Stimulated activated naive CD8-positive, alpha-beta T cell treated with anti-CD3 and anti-CD28 coated beads, Interleukin-15, amount 100 ng/mL, for 72 hours (primary cell): ENCODE measurements around the gene EBF3.
"Not testable (repeated sequence)": the region's sequence is repeated elsewhere in the genome, so short reads cannot be mapped to it uniquely, and the experiment has no call there.

Source experiments
- ATAC-seq: fragments of 150-1000 bp; cut with Tn5 transposase; 2 replicates; pipeline ENCODE4 v1.10.0; 2021; ENCODE audit warnings: mild to moderate bottlenecking, moderate library complexity
- DNase-seq, 2 donors: peaks; one replicate each; pipeline ENCODE4 v3.0.0; 2021 to 2022
- H3K27ac Mint-ChIP-seq, 2 donors: one replicate each; pipeline ENCODE4 v1.8.0; 2022; ENCODE audit warnings: mild to moderate bottlenecking in 2 of 2, mixed read lengths in 2 of 2, moderate library complexity in 2 of 2
- H3K27me3 Mint-ChIP-seq: one replicate; pipeline ENCODE4 v1.8.0; 2022; ENCODE audit warnings: mixed read lengths
- H3K4me1 Mint-ChIP-seq: one replicate; pipeline ENCODE4 v1.8.0; 2022; ENCODE audit warnings: mild to moderate bottlenecking, mixed read lengths
- H3K4me3 Mint-ChIP-seq, 2 donors: one replicate each; pipeline ENCODE4 v1.8.0; 2022; ENCODE audit warnings: mild to moderate bottlenecking in 2 of 2, mixed read lengths in 2 of 2, moderate library complexity in 1 of 2
- H3K9me3 Mint-ChIP-seq, 2 donors: one replicate each; pipeline ENCODE4 v1.8.0; 2022; ENCODE audit warnings: mixed read lengths in 2 of 2

The EBF3 gene

GRCh38 chr10:129933456-129934092 lies 30.5 kb downstream of the EBF3 start:
- Mint-ChIP-seq H3K4me3 (no peak overlapping the region), H3K27ac (no peak overlapping the region), H3K9me3 (no peaks in the 10 kb centered on the region), H3K27me3 (peaks cover 4% of the 10 kb centered on the region), H3K4me1 (no peaks in the 10 kb centered on the region)
- DNase-seq = no peak
- peak; percentile 13 for ATAC-seq

GRCh38 chr10:129932751-129933433 lies 31.2 kb downstream of the EBF3 start:
- peaks cover 5% of the 10 kb centered on the region for H3K27me3 Mint-ChIP-seq
- H3K4me1 Mint-ChIP-seq = no peaks in the 10 kb centered on the region
- ATAC-seq (no peak), DNase-seq (no peak)
- H3K27ac Mint-ChIP-seq = no peak overlapping the region
- H3K9me3 Mint-ChIP-seq = no peaks in the 10 kb centered on the region
- H3K4me3 Mint-ChIP-seq = no peak overlapping the region

- no peak overlapping the region for H3K27ac Mint-ChIP-seq
- DNase-seq (no peak), ATAC-seq (no peak)
- H3K4me1 Mint-ChIP-seq = no peaks in the 10 kb centered on the region
- no peaks in the 10 kb centered on the region for H3K9me3 Mint-ChIP-seq
- H3K27me3 Mint-ChIP-seq = peaks cover 12% of the 10 kb centered on the region
- no peak overlapping the region for H3K4me3 Mint-ChIP-seq
Measured at GRCh38 chr10:129932182-129932581, 31.9 kb downstream of the EBF3 start.

GRCh38 chr10:129929343-129930292 lies 34.5 kb downstream of the EBF3 start:
- ATAC-seq = no peak
- Mint-ChIP-seq H3K9me3 (no peaks in the 10 kb centered on the region), H3K4me3 (no peak overlapping the region), H3K4me1 (no peaks in the 10 kb centered on the region), H3K27ac (no peak overlapping the region), H3K27me3 (peaks cover 12% of the 10 kb centered on the region)
- DNase-seq = no peak

GRCh38 chr10:129927351-129928120 lies 36.5 kb downstream of the EBF3 start:
- H3K27me3 Mint-ChIP-seq = peaks cover 12% of the 10 kb centered on the region
- H3K4me3 Mint-ChIP-seq = no peak overlapping the region
- ATAC-seq = no peak
- no peaks in the 10 kb centered on the region for H3K9me3 Mint-ChIP-seq
- H3K4me1 Mint-ChIP-seq = no peaks in the 10 kb centered on the region
- DNase-seq = no peak
- no peak overlapping the region for H3K27ac Mint-ChIP-seq

- no peak overlapping the region for H3K27ac Mint-ChIP-seq
- no peaks in the 10 kb centered on the region for H3K4me1 Mint-ChIP-seq
- no peaks in the 10 kb centered on the region for H3K9me3 Mint-ChIP-seq
- DNase-seq (no peak), ATAC-seq (no peak)
- H3K4me3 Mint-ChIP-seq = no peak overlapping the region
- peaks cover 12% of the 10 kb centered on the region for H3K27me3 Mint-ChIP-seq
Measured at GRCh38 chr10:129926066-129927055, 37.7 kb downstream of the EBF3 start.

GRCh38 chr10:129924375-129925085 lies 39.5 kb downstream of the EBF3 start:
- H3K4me3 Mint-ChIP-seq = no peak overlapping the region
- peaks cover 12% of the 10 kb centered on the region for H3K27me3 Mint-ChIP-seq
- ATAC-seq = no peak
- no peaks in the 10 kb centered on the region for H3K9me3 Mint-ChIP-seq
- no peaks in the 10 kb centered on the region for H3K4me1 Mint-ChIP-seq
- DNase-seq = no peak
- no peak overlapping the region for H3K27ac Mint-ChIP-seq

- Mint-ChIP-seq H3K27ac (no peak overlapping the region), H3K27me3 (peaks cover 4% of the 10 kb centered on the region), H3K4me3 (no peak overlapping the region), H3K4me1 (no peaks in the 10 kb centered on the region), H3K9me3 (no peaks in the 10 kb centered on the region)
- no peak for ATAC-seq
- no peak for DNase-seq
Measured at GRCh38 chr10:129922598-129923123, 41.4 kb downstream of the EBF3 start.

GRCh38 chr10:129921801-129922597 lies 42.1 kb downstream of the EBF3 start:
- Mint-ChIP-seq H3K27ac (peak overlapping the region in 1 of 2 donors; percentile 46), H3K4me3 (no peak overlapping the region), H3K4me1 (no peaks in the 10 kb centered on the region), H3K9me3 (no peaks in the 10 kb centered on the region), H3K27me3 (no peaks in the 10 kb centered on the region)
- no peak for ATAC-seq
- no peak for DNase-seq

GRCh38 chr10:129921065-129921670 lies 42.9 kb downstream of the EBF3 start:
- H3K27ac Mint-ChIP-seq = no peak overlapping the region
- H3K4me3 Mint-ChIP-seq = no peak overlapping the region
- no peaks in the 10 kb centered on the region for H3K27me3 Mint-ChIP-seq
- no peaks in the 10 kb centered on the region for H3K9me3 Mint-ChIP-seq
- DNase-seq (no peak), ATAC-seq (no peak)
- no peaks in the 10 kb centered on the region for H3K4me1 Mint-ChIP-seq

- H3K27me3 Mint-ChIP-seq, H3K4me1 Mint-ChIP-seq, DNase-seq, H3K9me3 Mint-ChIP-seq, H3K4me3 Mint-ChIP-seq, ATAC-seq: not testable (repeated sequence)
- H3K27ac Mint-ChIP-seq = peak overlapping the region in 1 of 2 donors; percentile 31
Measured at GRCh38 chr10:129920187-129920586, 43.9 kb downstream of the EBF3 start.

- no peak overlapping the region for H3K27ac Mint-ChIP-seq
- H3K27me3 Mint-ChIP-seq = no peaks in the 10 kb centered on the region
- H3K9me3 Mint-ChIP-seq = no peaks in the 10 kb centered on the region
- no peak overlapping the region for H3K4me3 Mint-ChIP-seq
- no peaks in the 10 kb centered on the region for H3K4me1 Mint-ChIP-seq
- DNase-seq (no peak), ATAC-seq (no peak)
Measured at GRCh38 chr10:129919358-129919757, 44.7 kb downstream of the EBF3 start.

GRCh38 chr10:129918836-129919235 lies 45.2 kb downstream of the EBF3 start:
- Mint-ChIP-seq H3K4me1 (no peaks in the 10 kb centered on the region), H3K27me3 (no peaks in the 10 kb centered on the region), H3K9me3 (no peaks in the 10 kb centered on the region), H3K27ac (no peak overlapping the region), H3K4me3 (no peak overlapping the region)
- DNase-seq (no peak), ATAC-seq (no peak)
